GM21515 (cell line): ENCODE measurements around the gene ARHGEF38.

Experiments used
- ATAC-seq: cut with Tn5 transposase; IDR thresholded peaks from one replicate; pipeline ENCODE4 v1.9.1; 2021; ENCODE audit not compliant: unreplicated experiment

ARHGEF38 gene

GRCh38 chr4:105551965-105552746, at the start of gene ARHGEF38:
Gene ARHGEF38 (plus strand): TSS chr4:105552620. CDS start chr4:105552766, 146 bp downstream.
- no peak for ATAC-seq

DNA sequence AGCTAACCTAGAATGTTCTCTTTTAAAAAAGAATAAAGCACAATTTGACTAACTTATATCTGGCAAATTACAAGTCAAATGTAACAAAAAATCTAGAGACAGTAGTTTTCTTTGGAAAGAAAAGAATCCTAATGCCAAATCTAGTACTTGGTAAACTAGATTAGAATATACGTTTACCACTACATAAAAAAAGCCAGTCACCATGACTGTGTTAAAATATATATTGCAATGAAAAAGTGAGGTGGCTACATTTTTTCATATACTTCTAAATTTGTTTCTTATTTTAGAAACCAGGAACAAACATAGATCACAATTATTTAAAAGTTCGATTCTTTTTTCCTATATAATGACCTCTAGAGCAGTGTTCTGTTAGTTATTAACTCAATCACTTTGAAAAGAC, 48.9 kb upstream of the ARHGEF38 start:
- ATAC-seq, result no peak

- ATAC-seq, result no peak
These were observed 47.7 kb upstream of the ARHGEF38 start for GRCh38 chr4:105504744-105505143.

DNA sequence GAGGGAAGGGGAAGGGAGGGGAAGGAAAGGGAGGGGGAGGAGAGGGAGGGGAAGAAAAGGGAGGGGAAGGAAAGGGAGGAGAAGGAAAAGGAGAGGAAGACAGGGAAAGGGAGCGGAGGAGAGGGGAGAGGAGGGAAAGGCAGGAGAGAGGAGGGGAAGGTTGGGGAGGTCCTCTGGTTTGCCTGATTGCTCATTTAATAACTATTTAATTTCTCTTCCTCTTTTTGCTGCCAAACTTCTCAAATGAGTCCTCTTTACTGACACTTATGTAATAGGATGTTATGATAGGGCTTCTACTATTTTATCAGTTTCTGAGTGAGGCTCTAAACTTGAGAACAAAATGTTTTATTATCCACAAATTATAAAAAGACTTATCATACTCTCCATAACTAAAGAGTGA, 43.1 kb upstream of the ARHGEF38 start:
- ATAC-seq, result peak; percentile 95

- no peak for ATAC-seq
These were observed 42.7 kb upstream of the ARHGEF38 start for GRCh38 chr4:105509714-105510113.

DNA sequence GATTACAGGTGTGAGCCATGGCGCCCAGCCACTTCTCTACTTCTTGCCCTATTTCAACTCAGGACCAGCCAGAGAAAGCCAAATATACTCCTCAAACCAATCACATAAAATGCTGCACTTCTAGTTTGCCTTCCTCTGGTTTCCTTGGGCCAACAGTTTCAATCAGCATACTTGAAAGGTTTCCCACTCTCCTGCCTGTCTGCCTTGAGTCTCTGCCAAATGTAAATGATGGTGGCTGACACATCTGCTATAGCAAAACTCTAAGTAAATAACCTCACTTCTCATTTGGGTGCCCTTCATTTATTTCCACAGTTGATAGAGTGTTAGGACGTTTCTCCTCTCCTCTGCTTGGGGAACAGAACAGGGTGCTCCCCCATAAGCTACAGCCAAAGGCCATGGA, 42.2 kb upstream of the ARHGEF38 start:
- no peak for ATAC-seq

DNA sequence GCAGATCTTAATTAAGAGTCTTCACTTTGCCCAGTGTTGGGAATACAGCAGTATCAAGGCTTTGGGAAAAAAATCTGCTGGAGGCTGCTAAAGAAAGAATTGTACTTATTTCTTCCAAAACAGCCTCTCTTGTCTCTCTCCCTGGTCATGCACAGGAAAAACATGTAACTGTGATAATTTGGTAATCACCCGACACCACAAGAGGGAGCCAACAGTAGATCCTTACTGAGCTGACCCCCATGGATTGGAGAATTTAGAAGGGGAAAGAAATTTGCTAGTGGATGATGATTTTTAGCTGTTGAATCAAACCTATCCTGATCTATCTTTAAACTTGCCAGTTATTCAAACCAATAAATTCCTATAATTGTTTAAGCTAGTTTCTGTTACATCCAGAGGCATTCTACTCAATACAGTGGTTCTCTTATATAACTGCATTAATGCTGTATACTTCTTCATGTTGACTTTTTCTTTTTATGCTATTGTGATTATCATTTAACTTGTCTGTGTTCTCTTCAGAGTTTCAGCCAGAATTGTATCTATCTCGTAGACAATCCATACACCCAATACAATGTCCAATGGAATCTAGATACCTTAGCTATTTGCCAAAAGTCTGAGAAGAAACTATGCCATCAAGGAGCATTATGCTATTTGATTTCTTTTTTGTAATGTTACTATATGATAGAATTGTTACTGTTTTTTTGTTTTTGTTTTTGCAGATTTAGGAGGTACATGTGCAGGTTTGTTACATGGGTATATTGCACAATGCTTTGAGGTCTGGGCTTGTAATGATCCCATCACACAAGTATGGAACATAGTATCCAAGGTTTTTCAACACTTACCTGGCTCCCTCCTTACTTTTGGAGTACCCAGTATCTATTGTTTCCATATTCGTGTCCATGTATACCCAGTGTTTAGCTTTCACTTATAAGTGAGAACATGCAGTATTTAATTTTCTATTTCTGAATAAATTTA, 31.3 kb upstream of the ARHGEF38 start:
- ATAC-seq, result peak; percentile 67

GRCh38 chr4:105526656-105527055, 25.8 kb upstream of the ARHGEF38 start:
- ATAC-seq, result no peak

DNA sequence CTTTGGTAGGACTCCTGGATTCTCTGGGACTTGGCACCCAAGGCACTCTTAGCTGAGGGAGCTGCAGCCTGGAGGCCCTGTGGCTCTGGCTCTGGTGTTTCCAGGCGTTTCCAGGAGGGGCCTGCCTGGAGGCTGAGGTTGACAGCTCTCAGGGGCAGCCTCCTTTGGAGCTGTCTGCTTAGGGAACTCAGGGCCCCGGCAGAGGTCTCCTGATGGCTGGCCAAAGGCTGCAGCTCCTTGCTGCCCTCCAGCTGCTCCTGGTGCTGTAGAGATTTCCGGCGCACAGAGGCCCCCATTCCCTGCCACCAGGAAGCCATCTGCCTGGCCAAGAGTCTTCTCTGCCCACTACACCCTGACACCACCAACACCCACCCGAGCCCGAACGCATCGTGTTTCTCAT, 25.3 kb upstream of the ARHGEF38 start:
- no peak for ATAC-seq

DNA sequence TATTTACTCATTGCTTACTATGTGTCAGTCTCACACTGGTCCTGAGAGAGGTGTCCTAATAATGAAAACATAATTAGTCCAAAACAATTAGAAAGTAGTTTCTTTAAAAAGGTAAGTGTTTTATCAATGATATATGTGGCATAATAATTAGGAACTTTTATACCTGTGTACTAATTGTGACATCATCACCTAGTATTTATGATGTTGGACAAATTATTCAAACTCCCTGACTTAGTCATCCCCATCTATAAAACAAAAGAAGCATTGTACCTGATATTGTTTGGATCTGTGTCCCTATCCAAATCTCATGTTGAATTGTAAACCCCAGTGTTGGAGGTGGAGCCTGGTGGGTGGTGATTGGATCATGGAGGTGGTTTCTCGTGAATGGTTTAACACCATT, 15.8 kb upstream of the ARHGEF38 start:
- no peak for ATAC-seq

- ATAC-seq, result no peak
These were observed 11.0 kb upstream of the ARHGEF38 start for GRCh38 chr4:105541420-105541819.

GRCh38 chr4:105542039-105542438, 10.4 kb upstream of the ARHGEF38 start:
- no peak for ATAC-seq

GRCh38 chr4:105543346-105543745, 9.1 kb upstream of the ARHGEF38 start:
- ATAC-seq, result no peak

- ATAC-seq, result no peak
These were observed 8.5 kb upstream of the ARHGEF38 start for GRCh38 chr4:105543881-105544280.

- no peak for ATAC-seq
These were observed 7.7 kb upstream of the ARHGEF38 start for GRCh38 chr4:105544520-105545286.

GRCh38 chr4:105546086-105546485, 6.3 kb upstream of the ARHGEF38 start:
- no peak for ATAC-seq

- ATAC-seq, result no peak
These were observed 4.7 kb upstream of the ARHGEF38 start for GRCh38 chr4:105547769-105548168.

- ATAC-seq, result no peak
These were observed 3.9 kb upstream of the ARHGEF38 start for GRCh38 chr4:105548483-105548882.

DNA sequence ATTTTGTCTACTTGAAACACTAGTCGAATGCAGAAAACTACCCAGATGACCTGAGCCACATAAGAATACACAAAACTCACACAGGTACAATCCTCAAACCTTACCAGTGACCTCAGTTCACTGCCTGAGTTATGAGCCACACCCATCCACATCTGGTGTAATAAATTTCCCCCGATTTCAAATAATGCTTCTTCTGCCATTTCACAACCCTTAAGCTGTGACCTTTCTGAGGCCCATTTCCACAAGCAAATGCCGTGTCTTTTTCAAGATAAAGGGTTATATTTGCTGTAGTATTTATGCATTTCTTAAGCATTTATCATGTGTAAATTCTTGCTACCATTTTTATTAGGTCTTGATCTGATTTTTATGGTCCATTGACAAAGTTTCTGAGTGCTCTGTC, 1.8 kb upstream of the ARHGEF38 start:
- ATAC-seq, result no peak

GRCh38 chr4:105555409-105555808, 3.0 kb downstream of the ARHGEF38 start:
- no peak for ATAC-seq

- ATAC-seq, result no peak
These were observed 3.8 kb downstream of the ARHGEF38 start for GRCh38 chr4:105556206-105556605.
